Stimulated activated CD4-positive, alpha-beta T cell treated with anti-CD3 and anti-CD28 coated beads, Interleukin-1b, Interleukin-23, amount 100 ng/mL, for 24 hours (primary cell): ENCODE data around the gene PEF1.

Experiments
- DNase-seq, 4 experiments: peaks; one replicate each; pipeline ENCODE4 v3.0.0-alpha.2; 2020; ENCODE audit warnings: low read depth in 4 of 4, low spot score in 1 of 4

Gene PEF1

GRCh38 chr1:31632649-31633048, 12.0 kb downstream of the PEF1 start:
- DNase-seq = no peak

GRCh38 chr1:31628931-31629556, 15.6 kb downstream of the PEF1 start:
- DNase-seq = no peak

DNA sequence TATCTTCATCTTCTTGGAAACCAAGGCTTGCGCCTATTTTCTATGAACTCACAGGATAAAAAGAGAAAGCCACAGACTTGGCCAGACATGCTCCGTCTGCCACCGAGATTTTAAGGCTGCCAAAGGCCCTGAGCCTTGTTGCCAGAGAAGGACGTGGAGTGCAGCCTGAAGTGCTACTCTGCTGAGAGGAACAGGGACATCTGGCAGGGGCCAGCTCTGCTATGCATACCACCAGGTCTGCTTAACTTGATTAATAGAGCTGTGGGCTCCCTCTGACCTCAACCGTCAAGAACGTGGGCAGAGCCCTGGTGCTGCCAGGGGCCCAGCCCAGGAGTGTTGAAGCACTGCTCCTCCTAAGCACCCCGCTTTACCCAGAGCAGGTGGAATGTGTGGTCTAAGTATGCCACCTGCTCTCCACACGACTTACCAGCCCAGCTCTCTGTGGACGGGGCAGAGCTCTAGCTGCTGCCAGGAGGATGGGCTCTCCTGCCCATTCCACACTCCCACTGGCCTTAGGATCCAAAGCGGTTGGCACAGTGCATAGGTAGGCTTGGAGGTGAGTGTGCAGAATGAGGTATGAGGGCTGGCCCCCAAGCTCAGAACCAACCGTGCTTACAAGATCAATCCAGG, 16.6 kb downstream of the PEF1 start:
- no peak for DNase-seq

GRCh38 chr1:31627301-31627929, 17.3 kb downstream of the PEF1 start:
- DNase-seq = no peak

- DNase-seq = no peak
Observed at GRCh38 chr1:31626223-31627207, 18.2 kb downstream of the PEF1 start.

DNA sequence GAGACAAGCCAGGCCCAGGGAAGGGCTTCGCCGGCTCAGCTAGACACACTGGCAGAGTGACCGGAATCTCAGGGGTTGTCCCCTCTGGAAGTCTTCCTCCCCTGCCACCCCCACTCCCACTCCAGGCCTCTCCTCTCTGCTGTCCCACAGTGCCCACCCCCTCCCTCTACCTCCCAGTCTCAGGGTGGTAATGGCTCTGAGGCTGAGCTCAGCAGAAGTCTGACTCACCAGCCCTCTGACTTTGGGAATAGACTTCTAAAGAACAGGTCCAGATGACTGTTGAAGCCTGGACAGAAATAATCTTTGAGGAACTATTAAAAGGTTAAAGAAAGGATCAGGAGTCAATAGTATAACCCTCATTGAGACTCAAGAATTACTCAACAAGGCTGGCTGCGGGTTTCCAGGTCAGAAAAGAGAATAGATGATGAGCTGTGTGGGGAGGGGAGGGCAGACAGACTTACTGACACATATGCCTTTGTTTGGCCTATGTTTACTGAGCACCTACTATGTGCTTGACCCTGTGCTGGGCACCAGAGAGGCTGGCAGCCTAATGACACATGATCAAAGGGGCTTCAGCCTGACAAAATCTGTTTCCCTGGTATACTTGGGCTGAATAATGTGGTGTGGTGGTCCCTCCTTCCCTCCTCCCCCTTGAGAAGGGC, 19.0 kb downstream of the PEF1 start:
- no peak for DNase-seq

DNA sequence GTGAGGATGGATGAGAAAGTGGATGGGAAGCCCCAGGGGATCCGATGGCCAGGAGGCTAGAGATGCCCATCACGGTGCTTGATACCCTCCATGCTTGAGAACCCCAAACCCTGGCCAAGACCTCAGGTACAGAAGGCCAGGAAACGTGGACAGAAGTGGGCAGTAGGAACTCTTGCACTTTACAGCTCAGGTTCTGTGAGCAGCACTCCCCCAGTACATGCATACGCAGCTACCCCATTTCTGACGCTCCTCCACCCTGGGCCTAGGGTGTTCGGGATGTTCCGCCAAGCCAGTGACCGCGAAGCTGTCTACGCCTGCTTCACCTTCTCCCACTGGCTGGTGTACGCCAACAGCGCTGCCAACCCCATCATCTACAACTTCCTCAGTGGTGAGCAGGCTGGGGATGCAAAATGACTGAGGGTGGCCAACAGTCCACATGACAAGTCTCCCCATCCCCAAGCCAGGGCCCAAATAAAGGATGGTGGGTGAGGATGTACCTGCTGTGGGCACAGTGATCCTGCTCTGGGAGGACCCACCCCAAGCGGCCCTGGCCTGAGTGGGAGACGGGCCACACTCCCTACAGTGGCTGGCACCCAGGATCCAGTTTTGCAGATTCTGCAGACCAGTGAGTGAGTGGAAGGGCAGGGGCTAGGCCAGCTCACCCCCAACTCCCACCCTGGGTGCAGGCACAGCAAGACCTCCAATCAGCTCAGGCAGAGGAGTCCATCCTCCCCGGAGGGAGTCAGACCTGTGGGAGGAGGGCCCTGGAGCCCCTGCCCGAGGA, 19.8 kb downstream of the PEF1 start:
- no peak for DNase-seq

DNA sequence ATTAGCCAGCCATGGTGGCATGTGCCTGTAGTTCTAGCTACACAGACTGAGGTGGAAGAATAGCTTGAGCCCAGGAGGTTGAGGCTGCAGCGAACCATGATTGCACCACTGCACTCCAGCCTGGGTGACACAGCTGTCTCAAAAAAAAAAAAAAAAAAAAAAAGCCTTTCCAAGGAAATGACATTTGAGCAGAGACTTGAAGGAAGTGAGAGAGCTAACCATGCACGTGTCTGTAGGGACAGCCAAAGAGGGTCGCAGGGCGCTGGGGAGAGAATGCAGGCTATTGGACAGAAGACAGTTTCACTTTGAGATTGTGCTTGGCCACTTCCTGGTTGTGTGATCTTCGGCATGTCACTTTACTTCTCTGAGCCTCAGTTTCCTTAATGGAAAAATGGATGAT, 20.4 kb downstream of the PEF1 start:
- DNase-seq = no peak

DNA sequence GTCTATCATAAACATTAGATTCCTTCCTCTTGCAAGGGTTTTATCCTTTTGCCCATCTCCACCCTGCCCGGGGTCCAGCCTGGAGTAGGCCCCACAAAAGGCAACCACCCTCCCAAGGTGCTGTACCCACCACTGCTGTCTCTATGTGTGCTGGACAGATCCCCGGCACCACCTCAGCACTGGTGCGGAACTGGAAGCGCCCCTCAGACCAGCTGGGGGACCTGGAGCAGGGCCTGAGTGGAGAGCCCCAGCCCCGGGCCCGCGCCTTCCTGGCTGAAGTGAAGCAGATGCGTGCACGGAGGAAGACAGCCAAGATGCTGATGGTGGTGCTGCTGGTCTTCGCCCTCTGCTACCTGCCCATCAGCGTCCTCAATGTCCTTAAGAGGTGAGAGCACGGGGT, 21.3 kb downstream of the PEF1 start:
- no peak for DNase-seq

DNA sequence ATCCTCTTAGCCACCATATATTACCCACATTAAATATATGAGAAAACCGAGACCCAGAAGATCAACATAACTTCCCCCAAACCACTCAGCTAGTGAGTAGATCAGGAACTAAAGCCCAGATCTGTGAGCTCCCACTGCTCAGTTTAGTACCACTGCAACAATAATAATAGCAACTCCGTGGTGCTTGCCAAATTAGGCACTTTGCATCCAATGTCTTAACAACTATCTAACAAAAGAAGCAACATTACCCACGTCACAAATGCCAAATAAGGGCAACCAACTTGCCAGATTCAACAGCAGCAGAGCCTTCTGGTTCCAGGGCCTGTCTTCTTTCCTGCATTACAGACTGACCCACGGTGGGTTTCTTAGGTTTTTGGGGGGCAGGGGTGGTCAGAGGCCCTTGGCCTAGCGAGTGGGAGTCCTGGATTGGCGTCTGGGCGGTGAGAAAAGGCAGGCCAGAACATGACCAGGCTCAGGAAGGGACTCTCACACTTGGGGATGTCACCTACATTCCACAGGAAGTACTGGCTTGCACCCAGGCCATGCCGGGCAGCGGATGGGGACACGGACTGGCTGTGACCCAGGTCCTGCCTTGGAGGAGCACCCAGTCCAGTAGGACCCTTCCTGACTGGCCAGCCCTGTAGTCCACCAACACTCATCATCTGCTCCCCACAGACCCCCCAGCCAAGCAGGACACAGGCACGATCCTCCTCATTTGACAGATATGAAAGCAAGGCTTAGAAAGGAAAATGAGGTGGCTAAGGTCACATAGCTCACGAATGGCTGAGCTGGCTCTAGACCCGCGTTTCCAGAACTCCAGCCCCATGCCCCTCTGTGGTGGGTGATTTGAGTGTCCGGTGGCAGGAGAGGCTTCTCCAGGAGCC, 22.6 kb downstream of the PEF1 start:
- DNase-seq = no peak

DNA sequence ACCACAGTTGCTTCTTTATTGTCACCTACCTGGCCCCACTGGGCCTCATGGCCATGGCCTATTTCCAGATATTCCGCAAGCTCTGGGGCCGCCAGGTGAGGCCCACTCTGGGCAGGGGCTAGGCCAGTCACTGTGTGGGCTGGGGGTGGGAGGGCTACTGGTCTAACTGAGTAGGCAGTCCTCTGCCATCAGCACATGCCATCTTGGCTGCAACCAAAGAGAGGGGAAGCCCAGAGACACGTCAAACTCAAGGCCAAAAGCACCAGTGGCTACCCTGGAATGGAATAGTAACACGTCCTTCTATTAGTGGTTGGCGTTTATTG, 23.2 kb downstream of the PEF1 start:
- DNase-seq = no peak

DNA sequence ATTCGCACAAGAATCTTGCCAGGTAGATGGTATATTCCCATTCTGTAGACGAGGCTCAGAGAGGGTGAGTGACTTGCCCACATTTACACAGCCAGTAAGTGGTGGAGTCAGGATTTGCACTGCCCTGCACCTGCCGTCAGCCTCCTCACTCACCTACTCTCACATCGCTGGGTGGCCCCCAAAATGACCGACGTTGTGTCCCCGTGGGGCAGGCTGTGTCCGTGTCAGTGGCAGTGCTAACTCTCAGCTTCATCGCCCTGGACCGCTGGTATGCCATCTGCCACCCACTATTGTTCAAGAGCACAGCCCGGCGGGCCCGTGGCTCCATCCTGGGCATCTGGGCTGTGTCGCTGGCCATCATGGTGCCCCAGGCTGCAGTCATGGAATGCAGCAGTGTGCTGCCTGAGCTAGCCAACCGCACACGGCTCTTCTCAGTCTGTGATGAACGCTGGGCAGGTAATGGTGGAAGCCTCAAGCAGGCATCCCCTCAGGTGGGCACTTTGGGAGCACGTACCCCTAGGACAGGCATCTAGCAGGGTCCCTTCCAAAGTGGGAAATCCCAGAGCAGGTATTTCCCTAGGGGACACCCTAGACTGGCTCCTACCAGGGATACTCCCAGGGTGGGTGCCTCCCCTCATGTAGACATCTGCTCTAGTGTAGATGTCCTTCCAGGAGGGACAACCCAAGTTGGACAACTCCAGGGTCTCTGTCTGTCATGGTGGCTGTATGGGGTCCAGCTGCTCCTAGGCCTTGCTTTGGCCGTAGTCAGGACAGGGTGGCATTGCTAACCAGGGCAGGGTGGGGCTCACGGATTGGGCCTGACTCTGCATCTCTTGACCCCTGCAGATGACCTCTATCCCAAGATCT, 23.8 kb downstream of the PEF1 start:
- DNase-seq = no peak

- DNase-seq = no peak
Observed at GRCh38 chr1:31618916-31619846, 25.5 kb downstream of the PEF1 start.

- DNase-seq = peak; percentile 8 to 29 (median 20)
Observed at GRCh38 chr1:31617916-31618746, 26.5 kb downstream of the PEF1 start.

DNA sequence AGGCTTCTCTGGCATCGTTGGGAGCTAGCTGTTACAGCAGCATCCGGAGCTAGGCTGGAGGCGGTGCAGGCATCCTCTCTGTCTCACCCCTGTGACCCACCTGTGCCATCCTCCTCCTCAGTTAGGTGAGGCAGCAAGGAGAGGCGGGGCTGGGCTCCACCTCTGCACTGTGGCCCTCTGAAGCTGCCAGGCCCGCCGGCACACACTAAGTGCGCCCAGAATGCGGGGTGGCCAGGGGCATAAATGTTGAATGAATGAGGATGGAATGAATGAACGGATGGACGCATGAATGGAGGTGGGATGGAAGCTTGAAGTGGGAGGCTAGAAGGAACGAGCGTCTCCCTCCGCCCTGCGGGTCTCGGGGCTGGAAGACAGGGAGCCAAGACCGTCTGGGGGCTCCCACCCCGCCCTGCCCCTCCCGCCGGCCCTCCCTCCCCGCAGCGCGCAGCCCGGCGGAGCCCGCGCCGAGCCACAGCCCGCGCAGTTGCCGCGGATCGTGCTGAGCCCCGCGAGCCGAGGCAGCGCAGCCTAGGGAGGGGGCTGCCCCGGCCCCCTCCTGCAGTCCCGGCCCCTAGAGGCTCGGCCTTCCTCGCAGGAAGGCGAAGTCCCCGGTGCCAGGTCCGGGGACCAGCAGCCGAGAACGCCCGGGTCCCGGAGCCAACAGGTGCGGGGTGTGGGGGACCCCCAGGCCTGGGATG, 27.3 kb downstream of the PEF1 start, which contains the start of gene HCRTR1:
Gene HCRTR1 (plus strand): TSS at position 472 of the 698 bp plus-strand sequence. CDS start 1,504 bp downstream, outside the sequence.
- DNase-seq = no peak

- no peak for DNase-seq
Observed at GRCh38 chr1:31615939-31616338, 28.7 kb downstream of the PEF1 start.
